ENCODE measurements around the gene PAIP2B.

DNA sequence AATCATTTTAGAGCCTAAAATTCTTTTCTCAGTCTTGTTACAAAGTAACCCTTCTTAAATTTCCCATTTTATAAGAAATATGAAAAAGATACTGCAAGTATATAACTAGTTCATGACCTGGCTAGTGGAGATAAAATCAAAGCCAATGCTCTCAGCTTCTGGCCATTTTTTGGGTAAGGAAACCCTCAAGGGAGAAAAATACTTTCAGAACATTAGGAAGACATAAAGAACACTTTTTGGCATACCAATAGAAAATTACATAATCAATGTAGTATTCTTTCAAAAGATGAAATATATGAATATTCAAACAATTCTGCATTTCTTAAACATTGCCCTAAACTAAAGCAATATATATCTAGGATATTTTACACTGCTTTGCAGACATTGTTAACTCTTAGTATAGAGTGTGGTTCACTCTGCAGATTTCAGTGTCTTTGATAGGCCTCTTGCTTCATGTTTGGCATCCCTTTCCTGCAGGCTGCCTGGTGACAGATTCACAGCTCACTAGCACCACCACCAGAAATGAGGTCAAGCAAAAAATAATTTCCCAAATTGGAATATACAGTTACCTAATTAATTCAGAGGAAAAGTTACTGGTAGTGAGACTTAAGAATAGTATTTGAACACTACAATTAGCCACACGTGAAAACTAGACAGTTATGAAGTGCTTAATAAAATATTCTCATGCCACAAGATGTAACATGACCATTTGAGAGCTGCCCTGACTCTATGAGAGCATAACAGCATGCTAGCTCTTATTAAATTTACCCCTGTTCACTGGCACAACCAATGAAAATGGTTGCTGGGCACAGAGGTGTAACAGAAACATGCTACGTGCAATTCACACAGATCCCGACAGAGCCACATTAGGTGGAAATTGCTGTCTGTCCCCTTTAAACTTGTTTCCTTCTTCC, 36.0 kb downstream of the PAIP2B start:
- TF ChIP-seq RCOR1 (IDR thresholded peaks at IDR 0.05; ENCODE audit: borderline replicate concordance in 1 of 2, low read depth in 2 of 2, low read length in 2 of 2) (no peak), CC2D1A (IDR thresholded peaks at IDR 0.05) (no peak)

All from K562 (cell line).